ENCODE measurements around the gene PTPRN2.
A peak's percentile ranks its signal among the peaks of the same experiment; 100 is the strongest.
"Not testable (repeated sequence)": the region's sequence is repeated elsewhere in the genome, so short reads cannot be mapped to it uniquely, and the experiment has no call there.

The PTPRN2 gene

GRCh38 chr7:158527915-158528502, 59.6 kb downstream of the PTPRN2 start:
- Histone ChIP-seq H3K27me3 (ENCODE audit: control insufficient read depth in 5 of 5, insufficient read depth in 4 of 5, low read length in 5 of 5) (peaks cover 5 to 28% (median 26%) of the 10 kb centered on the region in 5 donors), H3K36me3 (ENCODE audit: control insufficient read depth in 5 of 5, insufficient read depth in 5 of 5, low read length in 5 of 5) (no peaks in the 10 kb centered on the region), H3K9ac (ENCODE audit: low read length in 5 of 5) (no peak overlapping the region), H3K9me3 (ENCODE audit: control insufficient read depth in 5 of 5, low read length in 5 of 5) (peaks cover 0 to 2% (median 0%) of the 10 kb centered on the region in 5 donors), H3K4me1 (ENCODE audit: control insufficient read depth in 5 of 5, insufficient read depth in 5 of 5, low read length in 5 of 5) (peaks cover 0 to 4% (median 0%) of the 10 kb centered on the region in 5 donors), H3K4me3 (ENCODE audit: low read depth in 1 of 5, low read length in 5 of 5) (no peak overlapping the region), H3K27ac (ENCODE audit: low read depth, low read length) (no peak overlapping the region)

DNA sequence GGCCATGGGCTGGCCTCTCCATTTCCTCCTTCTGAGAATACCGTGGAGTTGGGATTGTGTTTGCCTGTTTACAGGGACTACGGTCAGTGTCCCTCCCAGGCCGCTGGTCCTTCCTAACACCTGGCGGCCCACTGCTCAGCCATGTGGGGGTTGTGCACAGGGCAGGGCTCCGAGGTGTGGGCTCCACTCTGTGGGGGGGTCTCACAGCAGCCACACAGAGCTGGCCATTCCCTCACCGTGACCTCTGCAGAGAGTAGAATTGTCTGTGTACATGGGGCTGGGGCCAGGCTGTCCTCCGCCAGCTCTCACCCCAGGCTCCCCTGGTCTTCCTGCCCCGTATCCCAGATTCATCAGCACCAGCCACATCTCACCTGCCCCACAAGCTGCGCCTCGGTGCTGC, 60.1 kb downstream of the PTPRN2 start:
- peaks cover 5 to 31% (median 27%) of the 10 kb centered on the region in 5 donors for H3K27me3 ChIP-seq (ENCODE audit: control insufficient read depth in 5 of 5, insufficient read depth in 4 of 5, low read length in 5 of 5)
- H3K9me3 ChIP-seq (ENCODE audit: control insufficient read depth in 5 of 5, low read length in 5 of 5): peaks cover 0 to 2% (median 0%) of the 10 kb centered on the region in 5 donors
- H3K27ac ChIP-seq (ENCODE audit: low read depth, low read length): no peak overlapping the region
- H3K4me3 ChIP-seq (ENCODE audit: low read depth in 1 of 5, low read length in 5 of 5): no peak overlapping the region
- no peaks in the 10 kb centered on the region for H3K36me3 ChIP-seq (ENCODE audit: control insufficient read depth in 5 of 5, insufficient read depth in 5 of 5, low read length in 5 of 5)
- H3K9ac ChIP-seq (ENCODE audit: low read length in 5 of 5): no peak overlapping the region
- peaks cover 0 to 4% (median 0%) of the 10 kb centered on the region in 5 donors for H3K4me1 ChIP-seq (ENCODE audit: control insufficient read depth in 5 of 5, insufficient read depth in 5 of 5, low read length in 5 of 5)

DNA sequence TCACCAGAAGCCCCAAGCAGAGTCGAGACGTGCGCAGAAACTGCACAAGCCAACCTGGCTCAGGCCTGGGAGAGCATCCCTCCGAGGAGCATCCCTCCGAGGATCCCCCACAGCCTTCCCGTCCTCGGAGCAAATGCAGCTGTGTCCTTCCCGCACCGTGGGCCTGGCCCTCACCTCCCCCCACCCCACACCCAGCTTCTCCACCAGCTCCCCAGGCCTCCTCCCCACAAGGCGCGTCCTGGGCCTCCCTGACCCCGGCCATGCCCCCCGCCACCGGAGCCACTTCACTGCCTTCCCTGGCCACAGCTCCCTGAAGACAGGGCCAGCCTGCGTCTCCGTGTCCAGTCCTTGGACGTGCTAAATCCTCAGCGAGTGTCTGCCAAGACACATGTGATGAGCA, 60.6 kb downstream of the PTPRN2 start:
- no peak overlapping the region for H3K27ac ChIP-seq (ENCODE audit: low read depth, low read length)
- no peak overlapping the region for H3K4me3 ChIP-seq (ENCODE audit: low read depth in 1 of 5, low read length in 5 of 5)
- H3K9me3 ChIP-seq (ENCODE audit: control insufficient read depth in 5 of 5, low read length in 5 of 5): peaks cover 0 to 2% (median 0%) of the 10 kb centered on the region in 5 donors
- H3K9ac ChIP-seq (ENCODE audit: low read length in 5 of 5): no peak overlapping the region
- no peaks in the 10 kb centered on the region for H3K36me3 ChIP-seq (ENCODE audit: control insufficient read depth in 5 of 5, insufficient read depth in 5 of 5, low read length in 5 of 5)
- peaks cover 5 to 33% (median 27%) of the 10 kb centered on the region in 5 donors for H3K27me3 ChIP-seq (ENCODE audit: control insufficient read depth in 5 of 5, insufficient read depth in 4 of 5, low read length in 5 of 5)
- peaks cover 0 to 4% (median 0%) of the 10 kb centered on the region in 5 donors for H3K4me1 ChIP-seq (ENCODE audit: control insufficient read depth in 5 of 5, insufficient read depth in 5 of 5, low read length in 5 of 5)

DNA sequence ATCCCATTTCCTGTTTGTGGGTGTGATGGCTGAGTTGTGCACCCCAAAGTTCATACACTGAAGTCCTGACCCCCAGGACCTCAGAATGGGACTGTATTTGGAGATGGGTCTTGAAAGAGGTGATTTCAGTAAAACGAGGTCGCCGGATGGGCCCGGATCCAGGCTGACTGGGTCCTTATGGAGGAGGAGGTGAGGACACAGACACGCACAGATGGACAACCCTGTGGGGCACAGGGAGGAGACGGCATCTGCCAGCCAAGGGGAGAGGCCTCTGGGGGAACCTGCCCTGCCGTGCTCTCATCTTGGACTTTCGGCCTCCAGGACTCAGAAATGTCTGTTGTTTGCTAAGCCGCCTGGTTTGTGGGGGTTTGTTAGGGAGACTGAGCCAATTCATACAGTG, 61.1 kb downstream of the PTPRN2 start:
- Histone ChIP-seq H3K27ac (ENCODE audit: low read depth, low read length) (no peak overlapping the region), H3K4me3 (ENCODE audit: low read depth in 1 of 5, low read length in 5 of 5) (no peak overlapping the region), H3K27me3 (ENCODE audit: control insufficient read depth in 5 of 5, insufficient read depth in 4 of 5, low read length in 5 of 5) (peaks cover 5 to 33% (median 25%) of the 10 kb centered on the region in 5 donors)

GRCh38 chr7:158525648-158526484, 61.8 kb downstream of the PTPRN2 start:
- peaks cover 0 to 2% (median 0%) of the 10 kb centered on the region in 5 donors for H3K9me3 ChIP-seq (ENCODE audit: control insufficient read depth in 5 of 5, low read length in 5 of 5)
- no peak overlapping the region for H3K27ac ChIP-seq (ENCODE audit: low read depth, low read length)
- peaks cover 0 to 4% (median 0%) of the 10 kb centered on the region in 5 donors for H3K4me1 ChIP-seq (ENCODE audit: control insufficient read depth in 5 of 5, insufficient read depth in 5 of 5, low read length in 5 of 5)
- no peaks in the 10 kb centered on the region for H3K36me3 ChIP-seq (ENCODE audit: control insufficient read depth in 5 of 5, insufficient read depth in 5 of 5, low read length in 5 of 5)
- peaks cover 5 to 33% (median 22%) of the 10 kb centered on the region in 5 donors for H3K27me3 ChIP-seq (ENCODE audit: control insufficient read depth in 5 of 5, insufficient read depth in 4 of 5, low read length in 5 of 5)
- peak overlapping the region in 1 of 5 donors; percentile 77 for H3K9ac ChIP-seq (ENCODE audit: low read length in 5 of 5)
- H3K4me3 ChIP-seq (ENCODE audit: low read depth in 1 of 5, low read length in 5 of 5): no peak overlapping the region

More for the DNA sequence above, 61.1 kb downstream of the PTPRN2 start:
- Histone ChIP-seq H3K4me1 (ENCODE audit: control insufficient read depth in 5 of 5, insufficient read depth in 5 of 5, low read length in 5 of 5) (peaks cover 0 to 4% (median 0%) of the 10 kb centered on the region in 5 donors), H3K9me3 (ENCODE audit: control insufficient read depth in 5 of 5, low read length in 5 of 5) (peaks cover 0 to 2% (median 0%) of the 10 kb centered on the region in 5 donors), H3K9ac (ENCODE audit: low read length in 5 of 5) (peak overlapping the region in 1 of 5 donors; percentile 77), H3K36me3 (ENCODE audit: control insufficient read depth in 5 of 5, insufficient read depth in 5 of 5, low read length in 5 of 5) (no peaks in the 10 kb centered on the region)

DNA sequence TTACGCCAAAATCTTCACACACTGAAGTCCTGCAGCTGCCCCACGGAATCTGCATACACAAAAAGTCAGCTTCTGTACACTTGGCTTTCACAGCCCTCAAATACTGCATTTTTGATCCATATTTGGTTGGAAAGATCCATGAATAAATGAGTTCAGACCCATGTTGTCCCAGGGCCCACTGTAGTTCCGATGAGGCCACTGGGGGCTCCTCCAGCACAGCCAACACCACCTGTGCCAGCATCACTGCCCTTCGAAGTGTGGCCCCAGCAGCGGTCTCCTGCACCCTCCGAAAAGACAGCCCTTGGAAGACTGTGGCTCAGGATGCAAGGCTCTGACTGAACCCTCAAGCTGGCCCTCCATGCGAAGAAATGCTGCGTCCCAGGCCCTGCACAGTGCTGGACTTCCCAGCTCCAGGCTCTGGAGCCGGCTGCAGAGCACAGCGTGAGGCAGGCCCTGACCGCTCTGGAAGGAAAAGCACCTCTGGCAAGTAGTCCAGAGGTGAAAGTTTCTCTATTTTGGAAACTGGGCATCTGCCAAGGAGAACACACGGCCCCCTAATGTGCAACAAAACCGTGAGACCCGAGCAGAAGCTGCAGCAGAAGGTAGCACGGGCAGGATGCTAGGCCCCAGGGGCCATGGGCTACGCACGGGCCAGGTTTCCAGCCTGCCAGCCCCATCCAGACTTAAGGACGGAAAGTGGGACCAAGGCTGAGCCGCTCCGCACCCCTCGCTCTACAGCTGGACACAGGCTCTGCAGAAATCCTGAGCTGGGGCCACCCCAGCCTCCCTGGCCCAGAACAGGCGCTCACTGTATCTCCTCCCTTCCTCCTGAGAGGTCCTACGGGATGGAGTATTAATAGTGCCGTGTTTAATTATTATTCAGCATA, 62.6 kb downstream of the PTPRN2 start:
- Histone ChIP-seq H3K4me1 (ENCODE audit: control insufficient read depth in 5 of 5, insufficient read depth in 5 of 5, low read length in 5 of 5) (peaks cover 0 to 4% (median 0%) of the 10 kb centered on the region in 5 donors), H3K27me3 (ENCODE audit: control insufficient read depth in 5 of 5, insufficient read depth in 4 of 5, low read length in 5 of 5) (peaks cover 5 to 33% (median 20%) of the 10 kb centered on the region in 5 donors), H3K4me3 (ENCODE audit: low read depth in 1 of 5, low read length in 5 of 5) (no peak overlapping the region), H3K27ac (ENCODE audit: low read depth, low read length) (no peak overlapping the region), H3K9me3 (ENCODE audit: control insufficient read depth in 5 of 5, low read length in 5 of 5) (peaks cover 0 to 2% (median 0%) of the 10 kb centered on the region in 5 donors), H3K36me3 (ENCODE audit: control insufficient read depth in 5 of 5, insufficient read depth in 5 of 5, low read length in 5 of 5) (no peaks in the 10 kb centered on the region), H3K9ac (ENCODE audit: low read length in 5 of 5) (no peak overlapping the region)

- not testable (repeated sequence) for H3K4me1 ChIP-seq (ENCODE audit: control insufficient read depth in 5 of 5, insufficient read depth in 5 of 5, low read length in 5 of 5); H3K9me3 ChIP-seq (ENCODE audit: control insufficient read depth in 5 of 5, low read length in 5 of 5); H3K36me3 ChIP-seq (ENCODE audit: control insufficient read depth in 5 of 5, insufficient read depth in 5 of 5, low read length in 5 of 5); H3K9ac ChIP-seq (ENCODE audit: low read length in 5 of 5); H3K4me3 ChIP-seq (ENCODE audit: low read depth in 1 of 5, low read length in 5 of 5); H3K27ac ChIP-seq (ENCODE audit: low read depth, low read length)
- peaks cover 5 to 33% (median 20%) of the 10 kb centered on the region in 5 donors for H3K27me3 ChIP-seq (ENCODE audit: control insufficient read depth in 5 of 5, insufficient read depth in 4 of 5, low read length in 5 of 5)
Observed at GRCh38 chr7:158524286-158524685, 63.3 kb downstream of the PTPRN2 start.

DNA sequence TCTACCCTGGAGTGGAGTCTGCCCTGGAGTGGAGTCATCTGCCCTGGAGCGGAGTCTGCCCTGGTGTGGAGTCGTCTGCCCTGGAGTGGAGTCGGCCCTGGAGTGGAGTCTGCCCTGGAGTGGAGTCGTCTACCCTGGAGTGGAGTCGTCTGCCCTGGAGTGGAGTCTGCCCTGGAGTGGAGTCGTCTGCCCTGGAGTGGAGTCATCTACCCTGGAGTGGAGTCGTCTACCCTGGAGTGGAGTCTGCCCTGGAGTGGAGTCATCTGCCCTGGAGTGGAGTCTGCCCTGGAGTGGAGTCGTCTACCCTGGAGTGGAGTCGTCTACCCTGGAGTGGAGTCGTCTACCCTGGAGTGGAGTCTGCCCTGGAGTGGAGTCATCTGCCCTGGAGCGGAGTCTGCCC, 63.7 kb downstream of the PTPRN2 start:
- not testable (repeated sequence) for H3K4me3 ChIP-seq (ENCODE audit: low read depth in 1 of 5, low read length in 5 of 5); H3K9me3 ChIP-seq (ENCODE audit: control insufficient read depth in 5 of 5, low read length in 5 of 5); H3K27ac ChIP-seq (ENCODE audit: low read depth, low read length); H3K4me1 ChIP-seq (ENCODE audit: control insufficient read depth in 5 of 5, insufficient read depth in 5 of 5, low read length in 5 of 5); H3K9ac ChIP-seq (ENCODE audit: low read length in 5 of 5); H3K36me3 ChIP-seq (ENCODE audit: control insufficient read depth in 5 of 5, insufficient read depth in 5 of 5, low read length in 5 of 5)
- peaks cover 5 to 33% (median 20%) of the 10 kb centered on the region in 5 donors for H3K27me3 ChIP-seq (ENCODE audit: control insufficient read depth in 5 of 5, insufficient read depth in 4 of 5, low read length in 5 of 5)

- H3K9ac ChIP-seq (ENCODE audit: low read length in 5 of 5); H3K27ac ChIP-seq (ENCODE audit: low read depth, low read length); H3K4me1 ChIP-seq (ENCODE audit: control insufficient read depth in 5 of 5, insufficient read depth in 5 of 5, low read length in 5 of 5); H3K9me3 ChIP-seq (ENCODE audit: control insufficient read depth in 5 of 5, low read length in 5 of 5); H3K4me3 ChIP-seq (ENCODE audit: low read depth in 1 of 5, low read length in 5 of 5); H3K36me3 ChIP-seq (ENCODE audit: control insufficient read depth in 5 of 5, insufficient read depth in 5 of 5, low read length in 5 of 5): not testable (repeated sequence)
- H3K27me3 ChIP-seq (ENCODE audit: control insufficient read depth in 5 of 5, insufficient read depth in 4 of 5, low read length in 5 of 5): peaks cover 5 to 33% (median 21%) of the 10 kb centered on the region in 5 donors
Observed at GRCh38 chr7:158523165-158523856, 64.3 kb downstream of the PTPRN2 start.
